Panc1 (cell line): ENCODE results near the gene CCDC157.

Source experiments
- SIN3A ChIP-seq: IDR thresholded peaks from 2 replicates; pipeline ENCODE4 v1.6.1; 2012; ENCODE audit warnings: low read depth, mild to moderate bottlenecking, low read length, moderate library complexity, borderline replicate concordance; ENCODE audit not compliant: insufficient read depth
- TF ChIP-seq, protein P1 (sequence below): fragments of 450-650 bp; IDR thresholded peaks from 2 replicates; pipeline ENCODE4 v1.5.1; 2017; ENCODE audit warnings: mild to moderate bottlenecking

DNA sequence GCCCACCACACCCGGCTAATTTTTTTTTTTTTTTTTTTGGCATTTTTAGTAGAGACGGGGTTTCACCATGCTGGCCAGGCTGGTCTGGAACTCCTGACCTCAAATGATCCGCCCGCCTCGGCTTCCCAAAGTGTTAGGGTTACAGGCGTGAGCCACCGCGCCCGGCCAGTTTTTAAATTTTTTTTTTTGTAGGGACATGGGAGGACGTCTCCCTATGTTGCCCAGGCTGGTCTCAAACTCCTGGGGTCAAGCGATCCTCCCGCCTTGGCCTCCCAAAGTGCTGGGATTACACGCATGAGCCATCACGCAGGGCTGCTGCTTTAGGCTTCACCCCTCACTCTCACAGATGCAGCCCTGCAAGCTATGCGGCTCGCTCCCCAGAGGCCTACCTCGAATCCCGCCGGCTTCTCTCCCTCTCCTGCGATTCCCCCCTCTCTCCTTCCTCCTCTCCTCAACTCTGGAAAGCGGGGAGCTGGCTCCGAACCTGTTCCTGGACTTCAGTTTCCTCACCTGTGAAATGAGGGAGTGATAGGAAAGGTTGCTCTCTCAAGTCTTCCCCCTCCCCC, 926 bp downstream of the CCDC157 start:
- TF ChIP-seq, protein P1, sequence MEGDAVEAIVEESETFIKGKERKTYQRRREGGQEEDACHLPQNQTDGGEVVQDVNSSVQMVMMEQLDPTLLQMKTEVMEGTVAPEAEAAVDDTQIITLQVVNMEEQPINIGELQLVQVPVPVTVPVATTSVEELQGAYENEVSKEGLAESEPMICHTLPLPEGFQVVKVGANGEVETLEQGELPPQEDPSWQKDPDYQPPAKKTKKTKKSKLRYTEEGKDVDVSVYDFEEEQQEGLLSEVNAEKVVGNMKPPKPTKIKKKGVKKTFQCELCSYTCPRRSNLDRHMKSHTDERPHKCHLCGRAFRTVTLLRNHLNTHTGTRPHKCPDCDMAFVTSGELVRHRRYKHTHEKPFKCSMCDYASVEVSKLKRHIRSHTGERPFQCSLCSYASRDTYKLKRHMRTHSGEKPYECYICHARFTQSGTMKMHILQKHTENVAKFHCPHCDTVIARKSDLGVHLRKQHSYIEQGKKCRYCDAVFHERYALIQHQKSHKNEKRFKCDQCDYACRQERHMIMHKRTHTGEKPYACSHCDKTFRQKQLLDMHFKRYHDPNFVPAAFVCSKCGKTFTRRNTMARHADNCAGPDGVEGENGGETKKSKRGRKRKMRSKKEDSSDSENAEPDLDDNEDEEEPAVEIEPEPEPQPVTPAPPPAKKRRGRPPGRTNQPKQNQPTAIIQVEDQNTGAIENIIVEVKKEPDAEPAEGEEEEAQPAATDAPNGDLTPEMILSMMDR, result no peak
- no peak for TF ChIP-seq SIN3A
